NCI-H1092 (cell line): Measurements from ENCODE around the gene C10orf88.
A peak's percentile ranks its signal among the peaks of the same experiment; 100 is the strongest.

Experiments
- DNase-seq: peaks from one replicate; lab custom pipeline; 2025; lab: John Stamatoyannopoulos, UW

C10orf88 gene

GRCh38 chr10:122953902-122954730 is at the start of gene C10orf88:
Gene C10orf88, minus strand, starts transcription at chr10:122954227. Its CDS starts 49 bp downstream, at chr10:122954178.
- peak; percentile 94 for DNase-seq

GRCh38 chr10:123001370-123001769 is 47.3 kb upstream of the C10orf88 start:
- no peak for DNase-seq

- no peak for DNase-seq
These were observed 46.1 kb upstream of the C10orf88 start for GRCh38 chr10:123000155-123000554.

- no peak for DNase-seq
These were observed 45.3 kb upstream of the C10orf88 start for GRCh38 chr10:122999347-122999746.

GRCh38 chr10:122998934-122999333 is 44.9 kb upstream of the C10orf88 start:
- no peak for DNase-seq

GRCh38 chr10:122998360-122998917 is 44.4 kb upstream of the C10orf88 start:
- DNase-seq, result no peak

GRCh38 chr10:122997864-122998263 is 43.8 kb upstream of the C10orf88 start:
- no peak for DNase-seq

GRCh38 chr10:122995936-122996335 is 41.9 kb upstream of the C10orf88 start:
- DNase-seq, result no peak

- no peak for DNase-seq
These were observed 39.8 kb upstream of the C10orf88 start for GRCh38 chr10:122993797-122994336.

GRCh38 chr10:122992031-122992585 is 38.1 kb upstream of the C10orf88 start:
- DNase-seq, result no peak

GRCh38 chr10:122990278-122990677 is 36.3 kb upstream of the C10orf88 start:
- DNase-seq, result no peak

- DNase-seq, result no peak
These were observed 34.5 kb upstream of the C10orf88 start for GRCh38 chr10:122988501-122988900.

GRCh38 chr10:122986335-122986734 is 32.3 kb upstream of the C10orf88 start:
- DNase-seq, result no peak

GRCh38 chr10:122984708-122985107 is 30.7 kb upstream of the C10orf88 start:
- DNase-seq, result no peak

- DNase-seq, result no peak
These were observed 29.9 kb upstream of the C10orf88 start for GRCh38 chr10:122983898-122984297.

GRCh38 chr10:122981066-122981464 is 27.0 kb upstream of the C10orf88 start:
- DNase-seq, result no peak

- DNase-seq, result peak; percentile 77
These were observed 26.4 kb upstream of the C10orf88 start, which contains the start of gene PSTK for GRCh38 chr10:122980209-122981065. Gene PSTK, plus strand, starts transcription at chr10:122980401. Its CDS starts 79 bp downstream, at chr10:122980480.

- DNase-seq, result no peak
These were observed 20.6 kb upstream of the C10orf88 start for GRCh38 chr10:122974543-122975064.

GRCh38 chr10:122974023-122974422 is 20.0 kb upstream of the C10orf88 start:
- DNase-seq, result no peak

- no peak for DNase-seq
These were observed 14.7 kb upstream of the C10orf88 start for GRCh38 chr10:122968698-122969097.

GRCh38 chr10:122966879-122967278 is 12.9 kb upstream of the C10orf88 start:
- DNase-seq, result no peak

- no peak for DNase-seq
These were observed 8.4 kb upstream of the C10orf88 start for GRCh38 chr10:122962405-122962804.
